Peyer's patch (tissue), 4 donors: ENCODE results near the gene NDUFS4. TPM values are rescaled to one million over a fixed set of nuclear protein-coding genes. Genes with fewer than 3 reads are reported as not detected.

Experiments
- DNase-seq, 3 donors: peaks; one replicate each; pipeline ENCODE4 v3.0.0-alpha.2; 2017 to 2019
- H3K27ac ChIP-seq, 4 donors: fragments of 200-600 bp; sonication (generic); one replicate each; pipeline ENCODE4 v1.5.1; 2016 to 2019
- H3K27me3 ChIP-seq, 2 donors: fragments of 200-600 bp; sonication (generic); one replicate each; pipeline ENCODE4 v1.5.1; 2019
- H3K36me3 ChIP-seq, 3 donors: fragments of 200-600 bp; sonication (generic); one replicate each; pipeline ENCODE4 v1.5.1; 2016 to 2019
- H3K4me1 ChIP-seq, 4 donors: fragments of 200-600 bp; sonication (generic); one replicate each; pipeline ENCODE4 v1.5.1; 2016 to 2019
- H3K4me3 ChIP-seq, 4 donors: fragments of 200-600 bp; sonication (generic); 1 replicate in 3 of 4; 2 replicates in 1 of 4; pipeline ENCODE4 v1.5.1; 2016 to 2019; ENCODE audit warnings: mild to moderate bottlenecking in 1 of 4
- H3K9me3 ChIP-seq, 4 donors: fragments of 200-600 bp; sonication (generic); one replicate each; pipeline ENCODE4 v1.5.1; 2016 to 2019; ENCODE audit warnings: mild to moderate bottlenecking in 1 of 4
- CTCF ChIP-seq, 6 experiments: fragments of 450-650 bp in 4 of 6; fragments of 200-600 bp in 2 of 6; sonication (generic) in 1 of 6; IDR thresholded peaks; one replicate each; pipeline ENCODE4 v1.5.1; 2017 to 2019; ENCODE audit warnings: antibody characterized with exemption in 6 of 6, mild to moderate bottlenecking in 3 of 6, moderate library complexity in 1 of 6
- POLR2A ChIP-seq, 2 donors: fragments of 450-650 bp; IDR thresholded peaks; one replicate each; pipeline ENCODE4 v1.5.1; 2017; ENCODE audit warnings: antibody characterized with exemption in 2 of 2, mild to moderate bottlenecking in 2 of 2, moderate library complexity in 2 of 2
- total RNA-seq, 4 donors: library from RNA; depleted of rRNA; stranded (reverse); fragments of >200 nt; gene quantifications; one replicate each; pipeline ENCODE4 v1.1.0, GENCODE V29; 2016

The NDUFS4 gene
- total RNA-seq, 4 donors from 2014 or later, result 51.3 to 71.4 (median 63.1) TPM

- no peak overlapping the region for H3K4me3 ChIP-seq
- TF ChIP-seq CTCF (IDR thresholded peaks at IDR 0.05) (no peak), POLR2A (IDR thresholded peaks at IDR 0.05) (no peak)
- H3K9me3 ChIP-seq, result no peaks in the 10 kb centered on the region
- no peak overlapping the region for H3K27ac ChIP-seq
- peaks cover 0 to 20% (median 0%) of the 10 kb centered on the region in 4 donors for H3K4me1 ChIP-seq
- H3K27me3 ChIP-seq, result no peaks in the 10 kb centered on the region
- DNase-seq, result no peak
- no peaks in the 10 kb centered on the region for H3K36me3 ChIP-seq
Measured at GRCh38 chr5:53558966-53559365, 1.5 kb upstream of the NDUFS4 start.

GRCh38 chr5:53560028-53560427 lies 411 bp upstream of the NDUFS4 start:
- Histone ChIP-seq H3K9me3 (no peaks in the 10 kb centered on the region), H3K27ac (peak overlapping the region; percentile 69 to 87 (median 78)), H3K27me3 (no peaks in the 10 kb centered on the region), H3K36me3 (no peaks in the 10 kb centered on the region), H3K4me3 (peak overlapping the region; percentile 64 to 78 (median 70)), H3K4me1 (peaks cover 0 to 20% (median 0%) of the 10 kb centered on the region in 4 donors)
- DNase-seq, result no peak
- no peak for TF ChIP-seq CTCF (IDR thresholded peaks at IDR 0.05)
- no peak for TF ChIP-seq POLR2A (IDR thresholded peaks at IDR 0.05)

- no peak overlapping the region for H3K27ac ChIP-seq
- H3K36me3 ChIP-seq, result no peaks in the 10 kb centered on the region
- peaks cover 0 to 16% (median 0%) of the 10 kb centered on the region in 4 donors for H3K4me1 ChIP-seq
- H3K9me3 ChIP-seq, result no peaks in the 10 kb centered on the region
- H3K4me3 ChIP-seq, result no peak overlapping the region
- DNase-seq, result no peak
- no peaks in the 10 kb centered on the region for H3K27me3 ChIP-seq
- TF ChIP-seq POLR2A (IDR thresholded peaks at IDR 0.05), result no peak
- TF ChIP-seq CTCF (IDR thresholded peaks at IDR 0.05), result no peak
Measured at GRCh38 chr5:53568401-53568800, 8.0 kb downstream of the NDUFS4 start.

GRCh38 chr5:53568871-53569270 lies 8.4 kb downstream of the NDUFS4 start:
- Histone ChIP-seq H3K27me3 (no peaks in the 10 kb centered on the region), H3K4me3 (no peak overlapping the region), H3K9me3 (no peaks in the 10 kb centered on the region), H3K36me3 (no peaks in the 10 kb centered on the region), H3K4me1 (peaks cover 0 to 13% (median 0%) of the 10 kb centered on the region in 4 donors), H3K27ac (no peak overlapping the region)
- no peak for TF ChIP-seq CTCF (IDR thresholded peaks at IDR 0.05)
- DNase-seq, result no peak

GRCh38 chr5:53569453-53569852 lies 9.0 kb downstream of the NDUFS4 start:
- no peak for DNase-seq
- peaks cover 0 to 13% (median 0%) of the 10 kb centered on the region in 4 donors for H3K4me1 ChIP-seq
- H3K27ac ChIP-seq, result no peak overlapping the region

GRCh38 chr5:53571403-53571802 lies 11.0 kb downstream of the NDUFS4 start:
- Histone ChIP-seq H3K27ac (no peak overlapping the region), H3K36me3 (no peaks in the 10 kb centered on the region), H3K27me3 (no peaks in the 10 kb centered on the region), H3K4me1 (peaks cover 0 to 13% (median 0%) of the 10 kb centered on the region in 4 donors), H3K4me3 (no peak overlapping the region), H3K9me3 (no peaks in the 10 kb centered on the region)
- no peak for DNase-seq
- TF ChIP-seq POLR2A (IDR thresholded peaks at IDR 0.05) (no peak), CTCF (IDR thresholded peaks at IDR 0.05) (no peak)

More at GRCh38 chr5:53569453-53569852, 9.0 kb downstream of the NDUFS4 start:
- Histone ChIP-seq H3K27me3 (no peaks in the 10 kb centered on the region), H3K9me3 (no peaks in the 10 kb centered on the region), H3K4me3 (no peak overlapping the region), H3K36me3 (no peaks in the 10 kb centered on the region)
- TF ChIP-seq POLR2A (IDR thresholded peaks at IDR 0.05), result no peak
